Breast epithelium (tissue), 3 donors: Measurements from ENCODE around the gene ZNF57.

Source experiments
- POLR2A ChIP-seq: fragments of 450-650 bp; IDR thresholded peaks from one replicate; pipeline ENCODE4 v1.6.1; 2016; ENCODE audit warnings: antibody characterized with exemption, mild to moderate bottlenecking, moderate library complexity
- POLR2AphosphoS5 ChIP-seq, 3 donors: sonication (generic); formaldehyde crosslinking; IDR thresholded peaks; one replicate each; pipeline ENCODE4 v1.6.1; 2017; ENCODE audit warnings: antibody characterized with exemption in 3 of 3
- TF ChIP-seq, protein P1 (sequence below), 3 donors: fragments of 450-650 bp; IDR thresholded peaks; one replicate each; pipeline ENCODE4 v1.5.1; 2016 to 2017; ENCODE audit warnings: antibody characterized with exemption in 3 of 3, mild to moderate bottlenecking in 3 of 3, moderate library complexity in 3 of 3

DNA sequence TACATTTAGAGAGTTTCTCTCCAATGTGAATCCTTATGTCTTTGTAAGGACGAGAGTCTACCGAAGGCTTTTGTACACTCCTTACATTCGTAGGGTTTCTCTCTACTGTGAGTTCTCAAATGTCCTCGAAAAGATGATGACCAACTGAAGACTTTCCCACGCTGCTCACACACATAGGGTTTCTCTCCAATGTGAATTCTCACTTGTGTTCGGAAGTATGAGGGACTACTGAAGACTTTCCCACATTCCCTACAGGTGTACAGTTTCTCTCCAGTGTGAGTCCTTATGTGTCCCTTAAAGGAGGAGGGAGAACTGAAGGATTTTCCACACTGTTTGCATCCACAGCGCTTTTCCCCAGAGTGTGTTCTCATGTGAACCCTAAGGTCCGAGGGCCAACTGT is 4.0 kb upstream of the ZNF57 start:
- no peak for TF ChIP-seq POLR2A
- TF ChIP-seq, protein P1, sequence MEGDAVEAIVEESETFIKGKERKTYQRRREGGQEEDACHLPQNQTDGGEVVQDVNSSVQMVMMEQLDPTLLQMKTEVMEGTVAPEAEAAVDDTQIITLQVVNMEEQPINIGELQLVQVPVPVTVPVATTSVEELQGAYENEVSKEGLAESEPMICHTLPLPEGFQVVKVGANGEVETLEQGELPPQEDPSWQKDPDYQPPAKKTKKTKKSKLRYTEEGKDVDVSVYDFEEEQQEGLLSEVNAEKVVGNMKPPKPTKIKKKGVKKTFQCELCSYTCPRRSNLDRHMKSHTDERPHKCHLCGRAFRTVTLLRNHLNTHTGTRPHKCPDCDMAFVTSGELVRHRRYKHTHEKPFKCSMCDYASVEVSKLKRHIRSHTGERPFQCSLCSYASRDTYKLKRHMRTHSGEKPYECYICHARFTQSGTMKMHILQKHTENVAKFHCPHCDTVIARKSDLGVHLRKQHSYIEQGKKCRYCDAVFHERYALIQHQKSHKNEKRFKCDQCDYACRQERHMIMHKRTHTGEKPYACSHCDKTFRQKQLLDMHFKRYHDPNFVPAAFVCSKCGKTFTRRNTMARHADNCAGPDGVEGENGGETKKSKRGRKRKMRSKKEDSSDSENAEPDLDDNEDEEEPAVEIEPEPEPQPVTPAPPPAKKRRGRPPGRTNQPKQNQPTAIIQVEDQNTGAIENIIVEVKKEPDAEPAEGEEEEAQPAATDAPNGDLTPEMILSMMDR (IDR thresholded peaks at IDR 0.05), result no peak
- TF ChIP-seq POLR2AphosphoS5 (IDR thresholded peaks at IDR 0.05), result no peak
